GM13976 (cell line): ENCODE measurements around the gene ZDHHC1.
"Not testable (repeated sequence)": the region's sequence is repeated elsewhere in the genome, so short reads cannot be mapped to it uniquely, and the experiment has no call there.

Source experiments
- DNase-seq: peaks from one replicate; pipeline ENCODE4 v3.0.0; 2012; ENCODE audit warnings: low spot score
- CTCF ChIP-seq: IDR thresholded peaks from 2 replicates; pipeline ENCODE4 v1.5.1; 2012; ENCODE audit warnings: borderline replicate concordance, mild to moderate bottlenecking; ENCODE audit not compliant: insufficient read depth; ENCODE audit errors: extremely low read depth, missing control alignments, control extremely low read depth
- in situ Hi-C: fragments of 300-500 bp; cut with MboI; formaldehyde crosslinking; loops from one replicate; pipeline ENCODE4 v1.12.0; 2022; ENCODE audit warnings: low sequenced_read_pairs, mixed read lengths, inconsistent platforms; ENCODE audit not compliant: unreplicated experiment

Gene ZDHHC1

GRCh38 chr16:67423611-67424260 lies 7.5 kb upstream of the ZDHHC1 start:
- TF ChIP-seq CTCF: no peak
- DNase-seq: no peak
- in situ Hi-C loops: loop anchor here (25.0 kb wide), 2 partner anchors 161 to 461 kb away; partner anchors contain the start of gene CES3

GRCh38 chr16:67423015-67423414 lies 6.7 kb upstream of the ZDHHC1 start:
- no peak for TF ChIP-seq CTCF
- no peak for DNase-seq
- in situ Hi-C loops: loop anchor here (25.0 kb wide), 2 partner anchors 161 to 461 kb away; partner anchors contain the start of gene CES3

GRCh38 chr16:67421030-67421429 lies 4.8 kb upstream of the ZDHHC1 start:
- TF ChIP-seq CTCF: no peak
- DNase-seq: no peak
- in situ Hi-C loops: loop anchor here (25.0 kb wide), 2 partner anchors 159 to 459 kb away; partner anchors contain the start of gene CES3

- TF ChIP-seq CTCF: no peak
- in situ Hi-C loops: loop anchor here (25.0 kb wide), 2 partner anchors 158 to 458 kb away; partner anchors contain the start of gene CES3
- DNase-seq: no peak
These were observed 3.7 kb upstream of the ZDHHC1 start for GRCh38 chr16:67419931-67420330.

- DNase-seq: no peak
- in situ Hi-C loops: loop anchor here (25.0 kb wide), 2 partner anchors 157 to 457 kb away; partner anchors contain the start of gene CES3
- no peak for TF ChIP-seq CTCF
These were observed 3.2 kb upstream of the ZDHHC1 start for GRCh38 chr16:67419502-67419901.

- no peak for DNase-seq
- TF ChIP-seq CTCF: no peak
- in situ Hi-C loops: loop anchor here (25.0 kb wide), 2 partner anchors 155 to 455 kb away; partner anchors contain the start of gene CES3
These were observed 1.2 kb upstream of the ZDHHC1 start for GRCh38 chr16:67417333-67418061.

- in situ Hi-C loops: loop anchor here (25.0 kb wide), 2 partner anchors 153 to 453 kb away; partner anchors contain the start of gene CES3
- not testable (repeated sequence) for DNase-seq
These were observed 856 bp downstream of the ZDHHC1 start for GRCh38 chr16:67415421-67415820.
